DOHH2 (cell line): ENCODE results near the gene TASL.

Experiments used
- EZH2phosphoT487 ChIP-seq: fragments of 200-600 bp; sonication (generic); IDR thresholded peaks from 2 replicates; pipeline ENCODE4 v1.6.1; 2017; ENCODE audit warnings: borderline replicate concordance, mild to moderate bottlenecking, antibody characterized with exemption, low read length, moderate library complexity, mixed read lengths
- TF ChIP-seq, protein P1 (sequence below): fragments of 200-600 bp; sonication (generic); IDR thresholded peaks from one replicate; pipeline ENCODE4 v1.5.1; 2014; ENCODE audit warnings: antibody characterized with exemption, mild to moderate bottlenecking, low read depth, low read length; ENCODE audit not compliant: poor library complexity, severe bottlenecking

- TF ChIP-seq, protein P1, sequence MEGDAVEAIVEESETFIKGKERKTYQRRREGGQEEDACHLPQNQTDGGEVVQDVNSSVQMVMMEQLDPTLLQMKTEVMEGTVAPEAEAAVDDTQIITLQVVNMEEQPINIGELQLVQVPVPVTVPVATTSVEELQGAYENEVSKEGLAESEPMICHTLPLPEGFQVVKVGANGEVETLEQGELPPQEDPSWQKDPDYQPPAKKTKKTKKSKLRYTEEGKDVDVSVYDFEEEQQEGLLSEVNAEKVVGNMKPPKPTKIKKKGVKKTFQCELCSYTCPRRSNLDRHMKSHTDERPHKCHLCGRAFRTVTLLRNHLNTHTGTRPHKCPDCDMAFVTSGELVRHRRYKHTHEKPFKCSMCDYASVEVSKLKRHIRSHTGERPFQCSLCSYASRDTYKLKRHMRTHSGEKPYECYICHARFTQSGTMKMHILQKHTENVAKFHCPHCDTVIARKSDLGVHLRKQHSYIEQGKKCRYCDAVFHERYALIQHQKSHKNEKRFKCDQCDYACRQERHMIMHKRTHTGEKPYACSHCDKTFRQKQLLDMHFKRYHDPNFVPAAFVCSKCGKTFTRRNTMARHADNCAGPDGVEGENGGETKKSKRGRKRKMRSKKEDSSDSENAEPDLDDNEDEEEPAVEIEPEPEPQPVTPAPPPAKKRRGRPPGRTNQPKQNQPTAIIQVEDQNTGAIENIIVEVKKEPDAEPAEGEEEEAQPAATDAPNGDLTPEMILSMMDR, result no peak
- TF ChIP-seq EZH2phosphoT487, result no peak
These were observed 56.0 kb downstream of the TASL start for GRCh38 chrX:30521440-30522182.
